LNCAP (cell line): Measurements from ENCODE around the gene PRSS8.

Source experiments
- TF ChIP-seq, protein P1 (sequence below): fragments of 450-650 bp; IDR thresholded peaks from 2 replicates; pipeline ENCODE4 v1.5.1; 2017; ENCODE audit warnings: mild to moderate bottlenecking

Gene PRSS8

DNA sequence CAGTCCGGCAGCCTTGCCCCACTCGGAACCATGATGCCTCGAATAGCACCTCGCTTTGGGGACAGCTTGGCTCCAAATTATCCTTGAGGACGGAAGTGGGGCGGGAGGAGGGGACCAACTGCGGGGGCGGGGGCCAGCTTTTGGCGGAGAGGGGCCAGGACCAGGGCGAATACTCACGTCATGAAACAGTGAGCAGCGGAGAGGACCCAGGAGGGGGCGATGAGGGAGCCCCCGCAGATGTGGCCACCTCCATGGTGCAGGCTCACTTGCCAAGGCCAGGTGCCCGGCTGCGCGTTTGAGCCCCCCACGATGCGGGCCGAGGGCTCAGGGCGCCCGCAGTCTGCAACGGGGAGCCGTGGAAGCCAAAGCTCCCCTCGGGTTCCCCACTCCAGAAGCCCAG, 13.4 kb upstream of the PRSS8 start:
- TF ChIP-seq, protein P1, sequence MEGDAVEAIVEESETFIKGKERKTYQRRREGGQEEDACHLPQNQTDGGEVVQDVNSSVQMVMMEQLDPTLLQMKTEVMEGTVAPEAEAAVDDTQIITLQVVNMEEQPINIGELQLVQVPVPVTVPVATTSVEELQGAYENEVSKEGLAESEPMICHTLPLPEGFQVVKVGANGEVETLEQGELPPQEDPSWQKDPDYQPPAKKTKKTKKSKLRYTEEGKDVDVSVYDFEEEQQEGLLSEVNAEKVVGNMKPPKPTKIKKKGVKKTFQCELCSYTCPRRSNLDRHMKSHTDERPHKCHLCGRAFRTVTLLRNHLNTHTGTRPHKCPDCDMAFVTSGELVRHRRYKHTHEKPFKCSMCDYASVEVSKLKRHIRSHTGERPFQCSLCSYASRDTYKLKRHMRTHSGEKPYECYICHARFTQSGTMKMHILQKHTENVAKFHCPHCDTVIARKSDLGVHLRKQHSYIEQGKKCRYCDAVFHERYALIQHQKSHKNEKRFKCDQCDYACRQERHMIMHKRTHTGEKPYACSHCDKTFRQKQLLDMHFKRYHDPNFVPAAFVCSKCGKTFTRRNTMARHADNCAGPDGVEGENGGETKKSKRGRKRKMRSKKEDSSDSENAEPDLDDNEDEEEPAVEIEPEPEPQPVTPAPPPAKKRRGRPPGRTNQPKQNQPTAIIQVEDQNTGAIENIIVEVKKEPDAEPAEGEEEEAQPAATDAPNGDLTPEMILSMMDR, result no peak

DNA sequence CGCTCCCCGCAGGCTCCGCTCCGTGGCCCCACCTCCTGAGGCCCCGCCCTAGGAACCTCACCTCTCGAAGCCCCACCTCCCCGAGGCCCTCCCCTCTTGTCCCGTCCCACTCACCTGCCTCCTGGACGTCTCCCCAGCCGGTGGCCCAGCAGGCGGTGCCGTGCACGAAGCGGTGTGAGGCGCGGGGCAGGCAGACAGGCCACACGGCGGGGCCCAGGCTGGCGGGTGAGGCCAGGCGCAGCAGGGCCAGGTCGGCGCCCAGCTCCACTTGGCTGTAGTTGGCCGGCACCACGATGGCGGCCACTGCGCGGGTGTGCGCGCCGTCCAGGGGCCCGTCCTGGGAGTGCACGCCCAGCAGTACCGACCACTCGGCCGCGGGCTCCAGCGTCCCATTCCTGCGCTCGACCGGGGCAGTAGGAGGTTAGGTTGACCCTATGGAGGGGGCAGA, 12.8 kb upstream of the PRSS8 start:
- TF ChIP-seq, protein P1, result no peak

DNA sequence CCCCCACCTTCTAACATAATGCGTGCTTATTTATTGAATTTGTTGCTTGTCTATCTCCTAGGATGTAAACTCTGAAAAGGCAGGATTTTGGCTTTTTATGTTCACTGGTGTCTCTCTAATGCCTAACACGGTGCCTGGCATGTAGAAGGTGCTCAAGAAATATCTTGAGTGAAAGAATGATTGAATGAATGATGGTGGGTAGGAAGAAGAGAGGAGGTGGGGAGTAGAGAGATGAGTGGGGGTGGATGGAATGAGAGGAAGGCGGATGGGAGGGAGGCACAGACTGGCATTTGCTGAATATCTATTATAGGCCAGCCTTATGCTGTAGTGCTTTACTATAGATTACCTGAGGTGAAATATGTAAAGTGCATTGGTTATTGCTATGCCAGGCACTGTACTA, 12.0 kb upstream of the PRSS8 start:
- TF ChIP-seq, protein P1, result no peak

DNA sequence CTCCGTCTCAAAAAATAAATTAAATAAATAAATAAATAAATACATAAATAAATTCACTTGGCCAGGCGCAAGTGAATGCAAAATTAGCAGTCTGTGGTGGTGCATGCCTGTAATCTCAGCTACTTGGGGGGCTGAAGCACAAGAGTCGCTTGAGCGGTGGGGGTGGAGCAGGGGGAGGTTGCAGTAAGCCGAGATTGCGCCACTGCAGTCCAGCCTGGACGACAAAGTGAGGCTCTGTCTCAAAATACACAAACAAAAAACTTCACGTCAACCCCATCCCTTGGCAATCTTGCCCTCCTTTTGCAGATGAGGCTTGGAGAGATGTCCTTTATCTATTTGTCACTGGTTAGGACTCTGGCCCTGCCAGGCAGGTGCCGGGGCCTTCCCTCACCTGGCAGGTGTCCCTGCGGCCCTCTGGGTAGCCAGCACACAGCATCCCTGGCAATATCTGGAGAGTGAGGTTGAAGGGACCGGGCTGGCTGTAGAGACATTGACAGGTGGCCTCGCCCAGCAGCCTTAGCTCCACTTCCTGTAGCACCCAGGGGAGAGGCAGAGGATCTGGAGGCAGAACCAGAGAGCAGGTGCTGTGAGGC, 10.0 kb upstream of the PRSS8 start:
- TF ChIP-seq, protein P1, result no peak

DNA sequence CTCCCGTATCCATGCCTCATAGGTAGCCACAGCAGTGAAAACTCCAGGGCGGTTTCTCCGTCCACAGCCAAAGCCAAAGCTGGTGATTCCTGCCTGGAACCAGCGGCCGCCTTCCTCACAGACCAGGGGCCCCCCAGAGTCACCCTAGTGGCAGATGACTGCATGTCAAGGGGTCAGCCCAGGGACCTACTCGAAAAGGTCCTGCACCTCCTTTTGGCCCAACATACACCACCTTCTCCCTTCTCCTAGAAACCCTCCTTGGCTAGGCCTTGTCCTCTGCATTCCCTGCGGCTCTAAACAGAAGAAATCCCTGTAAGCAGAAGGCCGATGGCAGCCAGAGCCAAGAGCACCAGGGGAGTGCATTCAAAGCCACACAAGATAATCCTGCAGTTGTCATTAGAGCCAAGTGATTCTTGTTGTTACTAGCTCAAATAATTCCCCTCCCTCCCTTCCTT, 8.2 kb upstream of the PRSS8 start:
- TF ChIP-seq, protein P1, result no peak

DNA sequence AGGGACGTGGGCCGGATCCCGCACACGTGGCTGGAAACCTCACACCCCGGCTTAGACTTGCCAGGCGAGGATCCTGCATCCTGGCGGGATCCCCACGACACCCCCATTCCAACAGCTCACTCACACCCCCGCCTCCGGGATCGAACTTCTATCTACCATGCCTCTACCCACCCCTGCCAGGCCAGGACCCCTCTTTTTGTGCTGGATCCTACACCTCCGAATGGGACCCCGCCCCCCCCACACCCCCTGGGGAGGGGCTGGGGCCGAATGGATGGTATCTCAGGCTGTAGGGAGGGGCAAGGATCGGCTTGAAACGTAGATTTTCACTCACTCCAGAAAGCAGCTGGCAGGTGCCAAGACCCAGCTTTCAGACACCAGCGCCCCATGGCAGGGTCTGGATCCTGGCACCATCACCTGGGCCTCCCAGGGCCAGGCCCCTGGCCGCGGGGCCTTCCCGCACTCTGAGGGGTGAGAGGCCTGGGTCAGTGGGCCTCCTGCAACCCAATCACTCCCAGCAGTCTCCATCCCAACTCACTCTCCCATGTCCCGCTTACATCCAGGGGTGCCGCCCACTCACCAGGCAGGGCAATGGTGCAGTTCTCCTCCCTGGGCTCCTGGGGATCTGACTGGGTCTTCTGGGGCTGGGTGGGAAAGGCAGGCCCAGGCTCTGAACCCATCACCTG, 7.6 kb upstream of the PRSS8 start:
- TF ChIP-seq, protein P1, result no peak

DNA sequence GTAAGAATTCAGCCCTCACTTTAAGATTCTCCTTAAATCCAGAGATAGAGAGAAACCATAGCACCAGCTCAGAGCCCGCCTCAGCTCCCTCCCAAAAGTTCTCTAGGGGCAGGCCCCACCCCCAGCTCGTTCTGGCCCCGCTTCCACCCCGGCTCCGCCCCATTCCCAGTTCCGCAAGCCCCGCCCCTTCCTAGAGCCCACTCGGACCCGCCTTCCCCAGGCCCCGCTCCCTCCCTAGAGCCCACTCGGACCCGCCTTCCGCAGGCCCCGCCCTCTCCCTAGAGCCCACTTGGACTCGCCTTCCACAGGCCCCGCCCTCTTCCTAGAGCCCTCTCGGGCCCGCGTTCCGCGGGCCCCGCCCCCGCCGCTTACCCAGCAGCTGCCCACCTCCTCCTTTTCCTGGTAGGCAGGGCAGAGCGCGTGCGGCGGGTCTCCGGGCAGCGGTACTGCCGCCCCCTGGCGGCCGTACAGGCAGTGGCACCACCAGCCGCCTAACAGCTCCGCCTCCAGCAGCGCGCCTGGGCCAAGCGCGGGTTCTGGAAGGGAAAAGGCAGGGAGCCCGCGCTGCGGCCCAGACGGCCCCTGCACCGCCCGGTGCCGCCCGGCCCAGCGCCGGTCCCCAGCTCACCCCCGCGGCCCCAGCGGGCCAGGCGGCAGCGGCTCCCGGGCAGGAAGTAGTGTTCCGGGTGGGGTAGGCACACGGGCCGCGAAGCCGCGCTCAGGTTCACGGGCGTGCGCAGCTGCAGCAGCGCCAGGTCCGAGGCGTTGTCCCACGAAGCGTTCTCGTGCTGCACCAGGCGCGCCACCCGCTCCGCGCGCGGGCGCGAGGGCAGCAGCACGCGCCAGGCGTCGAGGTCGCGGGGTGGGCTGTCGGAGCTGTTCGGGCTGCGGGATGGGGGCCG, 6.8 kb upstream of the PRSS8 start:
- TF ChIP-seq, protein P1, result peak; percentile 96
